DMS79 treated with DMSO at 0.1 percent for 48 hours (cell line): Measurements from ENCODE around the gene SP100.
"Not testable (repeated sequence)": the region's sequence is repeated elsewhere in the genome, so short reads cannot be mapped to it uniquely, and the experiment has no call there.

Source experiments
- DNase-seq: peaks from one replicate; lab custom pipeline; 2025; lab: John Stamatoyannopoulos, UW

The SP100 gene

DNA sequence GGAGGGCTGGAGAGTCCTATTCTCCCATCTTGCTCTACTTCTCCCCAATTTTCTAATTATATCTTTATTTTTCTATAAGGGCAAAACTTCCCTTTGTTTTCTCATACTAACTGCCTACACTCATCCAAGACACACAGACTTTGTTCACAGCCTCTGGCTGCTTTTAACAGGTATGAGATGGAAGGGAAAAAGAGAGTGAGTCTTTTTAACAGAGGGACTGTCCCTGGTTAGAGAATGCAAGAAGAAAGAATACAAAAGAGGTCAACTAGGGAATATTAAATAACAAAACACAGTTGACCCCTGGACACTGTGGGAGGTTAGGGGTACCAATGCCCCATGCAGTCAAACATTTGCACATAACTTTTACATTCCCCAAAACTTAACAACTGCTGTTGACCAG is 41.8 kb downstream of the SP100 start:
- no peak for DNase-seq

DNA sequence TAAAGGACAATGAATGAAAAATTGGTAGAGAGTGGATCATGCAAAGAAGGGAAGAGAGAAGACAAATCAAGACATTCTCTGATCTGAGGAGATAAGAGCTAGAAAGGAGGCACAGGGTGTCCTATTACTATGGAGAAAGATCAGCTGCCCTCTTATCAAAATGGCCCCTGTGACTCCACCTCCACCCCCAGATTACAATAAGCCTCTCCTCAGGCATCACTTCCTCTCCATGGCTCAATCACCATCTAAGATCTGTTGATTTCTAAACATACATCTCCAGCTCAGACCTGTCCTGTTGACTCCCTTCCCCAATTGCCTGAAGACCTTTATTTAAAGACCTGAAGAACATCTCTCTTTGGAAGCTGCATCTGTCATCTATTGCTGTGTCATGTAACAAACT is 43.2 kb downstream of the SP100 start:
- DNase-seq = no peak

DNA sequence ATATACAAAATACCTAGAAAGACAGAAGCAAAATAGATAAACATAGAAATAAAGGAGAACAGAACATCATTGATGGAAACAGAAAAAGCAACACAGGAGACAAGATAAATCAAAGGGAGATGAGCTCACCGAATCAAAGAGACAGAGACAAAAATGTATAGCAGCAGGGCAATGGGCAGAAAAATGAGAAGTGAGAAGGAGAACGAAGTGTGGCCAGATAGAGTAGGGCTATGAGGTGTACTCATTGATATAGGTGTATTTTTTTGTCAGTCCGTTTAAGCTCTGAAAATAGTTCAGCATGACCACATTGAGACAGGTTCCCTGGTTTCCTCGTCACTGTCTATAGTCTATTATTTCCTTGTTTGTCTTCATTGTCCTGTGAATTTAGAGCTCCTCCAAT is 55.1 kb downstream of the SP100 start:
- DNase-seq = no peak

DNA sequence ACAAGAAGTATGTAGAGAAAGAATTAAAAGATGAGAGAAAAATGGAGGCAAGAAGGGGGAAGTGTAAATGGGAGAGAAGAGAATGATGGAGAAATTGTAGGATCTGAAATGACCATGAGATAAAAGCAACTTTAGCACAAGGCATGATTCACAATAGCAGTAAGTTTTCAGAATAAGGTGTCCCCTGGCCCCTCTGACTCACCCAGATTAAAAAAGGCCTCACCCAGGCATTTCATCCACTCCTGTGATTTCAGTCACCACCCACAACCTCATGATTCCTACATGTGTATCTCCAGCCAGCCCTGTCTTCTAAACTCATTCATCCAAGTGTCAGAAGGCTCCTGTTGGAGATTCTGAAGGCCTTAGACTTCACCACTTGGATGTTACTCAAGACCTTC is 56.6 kb downstream of the SP100 start:
- no peak for DNase-seq

DNA sequence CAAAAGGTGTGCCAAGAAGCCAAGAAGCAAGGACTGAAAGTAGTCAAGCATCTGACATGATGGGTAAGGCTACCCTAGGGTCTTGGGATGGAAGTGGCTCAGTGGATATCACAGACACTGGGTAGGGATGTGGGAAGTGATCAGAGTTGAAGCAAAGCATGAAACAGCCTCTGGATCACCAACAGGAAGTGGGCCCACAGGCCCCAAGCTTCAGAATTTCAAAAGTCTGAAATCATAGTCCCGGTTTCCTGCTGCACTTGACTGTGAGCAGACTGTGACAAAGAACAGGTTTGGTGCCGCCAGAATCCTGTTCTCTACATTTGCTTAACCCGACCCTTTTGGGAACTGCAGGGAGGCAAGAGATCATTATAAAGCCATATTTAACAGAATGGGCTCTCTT is 57.4 kb downstream of the SP100 start:
- DNase-seq = no peak

DNA sequence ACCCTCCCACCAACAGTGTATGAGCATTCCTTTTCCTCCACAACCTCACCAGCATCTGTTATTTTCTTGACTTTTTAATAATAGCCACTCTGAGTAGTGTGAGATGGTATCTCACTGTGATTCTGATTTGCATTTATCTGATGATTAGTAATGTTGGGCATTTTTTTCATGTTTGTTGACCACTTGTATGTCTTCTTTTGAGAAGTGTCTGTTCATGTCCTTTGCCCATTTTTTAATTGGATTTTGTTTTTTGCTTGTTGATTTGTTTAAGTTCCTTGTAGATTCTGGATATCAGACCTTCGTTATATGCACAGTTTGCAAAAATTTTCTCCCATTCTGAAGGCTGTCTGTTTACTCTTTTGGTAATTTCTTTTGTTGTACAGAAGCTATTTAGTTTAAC is 59.1 kb downstream of the SP100 start:
- DNase-seq = no peak

DNA sequence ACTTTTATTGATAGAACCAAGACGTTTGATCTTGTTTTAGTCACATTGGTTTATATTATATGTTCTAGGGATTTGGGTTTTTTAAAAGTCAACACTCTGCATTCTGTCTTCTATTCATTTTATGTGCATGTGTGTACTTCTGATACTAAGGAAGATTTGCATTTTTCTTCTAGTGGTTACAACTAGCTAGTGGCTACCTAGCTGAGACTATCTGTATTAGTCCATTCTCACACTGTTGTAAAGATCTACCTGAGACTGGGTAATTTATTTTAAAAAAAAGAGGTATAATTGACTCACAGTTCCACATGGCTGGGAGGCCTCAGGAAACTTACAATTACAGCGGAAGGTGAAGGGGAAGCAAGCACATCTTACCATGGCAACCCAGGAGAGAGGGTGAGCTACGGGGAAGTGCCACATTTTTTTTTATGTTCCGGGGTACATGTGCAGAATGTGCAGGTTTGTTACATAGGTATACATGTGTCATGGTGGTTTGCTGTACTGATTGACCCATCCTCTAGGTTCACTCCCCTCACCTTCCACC is 69.9 kb downstream of the SP100 start:
- DNase-seq = no peak

DNA sequence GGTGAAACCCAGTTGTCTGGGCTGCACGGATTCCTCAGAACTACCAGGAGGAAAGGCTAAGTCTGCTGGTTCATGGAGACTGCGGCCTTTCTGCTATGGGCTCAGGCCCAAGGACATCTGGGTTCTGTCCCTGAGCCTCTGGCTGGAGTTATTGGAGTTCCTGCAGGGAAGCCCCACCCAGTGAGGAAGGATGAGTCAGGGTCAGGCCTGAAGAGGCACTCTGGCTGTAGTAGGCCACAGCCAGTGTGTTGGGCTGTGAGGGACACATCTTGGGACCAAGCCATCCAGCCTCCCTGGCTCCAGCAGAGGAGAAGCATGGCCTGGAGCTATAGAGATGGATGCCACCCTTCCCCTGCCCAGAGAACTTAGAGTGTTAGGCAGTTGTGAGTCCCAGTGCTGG is 75.2 kb downstream of the SP100 start:
- DNase-seq = not testable (repeated sequence)

DNA sequence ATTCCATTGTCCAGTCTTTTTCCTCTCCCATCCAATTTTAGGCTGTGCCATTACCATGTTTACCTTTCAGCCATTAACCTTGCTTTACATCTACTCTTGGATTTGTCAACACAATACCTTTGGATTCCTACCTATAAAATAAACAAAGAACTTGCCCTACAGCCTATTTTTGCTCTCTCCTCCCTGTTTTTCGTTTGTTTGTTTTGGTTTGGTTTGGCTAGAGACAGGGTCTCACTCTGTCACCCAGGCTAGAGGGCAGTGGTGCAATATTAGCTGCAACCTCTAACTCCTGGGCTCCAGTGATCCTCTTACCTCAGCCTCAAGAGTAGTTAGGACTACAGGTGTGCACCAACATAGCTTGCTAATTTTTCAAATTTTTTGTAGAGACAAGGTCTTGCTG is 76.1 kb downstream of the SP100 start:
- DNase-seq = no peak

DNA sequence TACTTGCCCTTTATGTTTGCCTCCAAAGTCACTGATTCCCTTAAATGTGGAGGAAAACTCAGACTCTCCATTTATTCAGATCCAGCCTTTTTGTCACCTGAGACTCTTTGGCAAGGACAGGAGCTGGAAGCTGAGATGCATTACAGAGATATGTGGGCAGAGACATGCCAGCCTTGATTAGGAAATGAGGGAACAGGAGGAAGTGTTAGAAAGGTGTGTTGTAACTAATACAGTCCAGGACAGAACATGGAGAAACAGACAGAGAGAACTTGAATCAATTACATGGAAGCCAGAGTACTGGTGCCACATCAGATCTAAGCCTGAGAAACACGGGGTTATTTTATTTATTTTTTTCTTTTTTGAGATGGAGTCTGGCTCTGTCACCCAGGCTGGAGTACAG is 79.0 kb downstream of the SP100 start:
- no peak for DNase-seq

DNA sequence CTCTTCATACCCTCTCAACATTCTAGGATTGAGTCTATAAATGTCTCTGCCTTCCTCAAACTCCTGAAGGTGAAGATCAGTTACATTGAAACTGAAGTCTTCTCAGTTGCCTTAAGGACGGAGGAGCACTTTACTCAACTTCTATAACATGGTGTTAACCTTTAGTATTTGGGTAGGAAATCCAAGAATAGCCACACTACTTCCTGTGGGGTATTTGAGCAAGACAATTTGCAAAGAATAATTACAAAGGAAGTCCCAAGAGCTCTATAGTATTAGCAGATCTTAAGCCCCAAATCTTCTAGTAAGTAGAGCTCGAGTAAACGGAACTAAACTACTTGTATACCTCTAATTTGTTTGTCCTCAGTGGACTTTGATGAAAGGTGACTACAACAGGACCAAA is 80.9 kb downstream of the SP100 start:
- DNase-seq = no peak

DNA sequence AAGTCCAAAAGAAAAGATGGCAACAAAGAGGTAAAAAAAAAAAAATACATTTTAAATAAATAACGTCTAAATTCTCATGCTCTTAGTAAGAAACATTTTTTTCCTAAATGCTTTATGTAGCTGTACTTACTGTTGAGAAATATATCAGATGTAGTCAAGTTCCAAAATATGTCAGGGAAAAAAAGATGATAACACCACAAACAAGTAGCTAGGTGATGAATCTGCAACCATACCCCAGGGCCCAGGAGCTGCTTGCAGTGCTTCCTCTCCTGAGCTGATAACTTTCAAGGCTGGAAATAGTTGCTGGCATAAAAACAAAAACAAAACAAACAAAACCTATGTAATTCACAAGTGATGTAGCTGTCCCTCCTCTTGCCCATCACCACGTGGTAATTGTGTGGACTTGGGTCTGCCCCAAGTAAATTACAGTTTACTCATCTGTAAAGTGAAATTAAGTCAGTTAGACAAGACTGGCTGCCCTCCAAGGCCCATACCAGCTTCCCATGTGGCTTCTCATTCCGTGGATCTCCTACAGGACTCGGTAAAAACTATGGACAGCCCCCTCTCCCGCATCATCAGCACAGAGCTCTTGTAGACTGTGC is 82.6 kb downstream of the SP100 start:
- DNase-seq = no peak

DNA sequence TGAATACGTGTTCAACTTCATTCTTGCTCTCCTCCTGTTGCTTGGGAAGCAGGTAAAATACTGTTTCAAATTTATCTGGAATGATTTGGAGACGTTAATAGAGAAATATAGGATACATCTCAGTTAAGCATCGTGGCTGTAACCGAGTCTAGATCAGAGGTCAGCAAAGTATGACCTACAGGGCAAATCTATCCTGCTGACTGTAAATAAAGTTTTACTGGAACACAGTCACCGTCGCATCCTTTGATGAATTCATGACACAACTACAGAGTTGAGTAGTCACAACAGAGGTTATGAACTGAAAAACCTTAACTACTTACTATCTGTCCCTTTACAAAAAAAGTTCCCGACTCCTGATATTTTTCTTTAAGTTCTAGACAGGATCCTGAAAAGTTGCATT is 86.6 kb downstream of the SP100 start:
- DNase-seq = no peak

DNA sequence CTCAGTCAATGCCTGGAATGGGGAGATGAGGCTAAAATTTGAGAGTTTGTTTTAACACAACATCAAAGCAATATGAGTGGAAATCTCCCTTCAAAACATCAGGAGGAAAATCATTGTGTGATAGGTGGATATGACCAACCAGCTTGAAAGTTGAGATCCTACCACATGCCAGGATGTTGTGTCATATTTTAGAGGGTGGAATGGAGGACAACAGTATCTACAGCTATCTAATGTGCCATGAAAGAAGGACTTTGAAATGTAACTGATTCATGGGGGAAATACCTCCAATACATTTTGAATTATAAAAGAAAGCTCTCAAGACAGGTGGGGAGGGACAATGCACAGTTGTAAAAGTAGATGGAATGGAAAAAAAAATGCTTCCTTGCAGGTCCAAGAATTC is 87.8 kb downstream of the SP100 start:
- DNase-seq = no peak

DNA sequence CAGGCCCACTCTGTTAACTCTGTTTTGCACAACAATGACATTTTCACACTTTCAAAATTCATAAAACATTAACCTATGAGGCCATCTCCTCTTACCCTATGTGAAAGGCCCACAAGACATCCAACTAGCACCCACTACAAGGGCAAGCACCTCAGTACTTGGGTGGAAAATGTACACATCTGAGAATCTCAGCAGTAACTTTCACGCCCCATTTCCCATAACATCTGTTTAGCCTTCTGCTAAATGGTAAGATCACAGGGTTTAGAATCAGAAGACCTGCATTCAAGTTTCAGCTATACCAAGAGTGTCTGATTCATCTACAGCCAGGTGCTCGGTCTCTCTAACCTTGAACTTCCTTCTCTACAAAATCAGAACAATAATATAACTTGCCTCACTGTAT is 89.2 kb downstream of the SP100 start:
- DNase-seq = no peak

DNA sequence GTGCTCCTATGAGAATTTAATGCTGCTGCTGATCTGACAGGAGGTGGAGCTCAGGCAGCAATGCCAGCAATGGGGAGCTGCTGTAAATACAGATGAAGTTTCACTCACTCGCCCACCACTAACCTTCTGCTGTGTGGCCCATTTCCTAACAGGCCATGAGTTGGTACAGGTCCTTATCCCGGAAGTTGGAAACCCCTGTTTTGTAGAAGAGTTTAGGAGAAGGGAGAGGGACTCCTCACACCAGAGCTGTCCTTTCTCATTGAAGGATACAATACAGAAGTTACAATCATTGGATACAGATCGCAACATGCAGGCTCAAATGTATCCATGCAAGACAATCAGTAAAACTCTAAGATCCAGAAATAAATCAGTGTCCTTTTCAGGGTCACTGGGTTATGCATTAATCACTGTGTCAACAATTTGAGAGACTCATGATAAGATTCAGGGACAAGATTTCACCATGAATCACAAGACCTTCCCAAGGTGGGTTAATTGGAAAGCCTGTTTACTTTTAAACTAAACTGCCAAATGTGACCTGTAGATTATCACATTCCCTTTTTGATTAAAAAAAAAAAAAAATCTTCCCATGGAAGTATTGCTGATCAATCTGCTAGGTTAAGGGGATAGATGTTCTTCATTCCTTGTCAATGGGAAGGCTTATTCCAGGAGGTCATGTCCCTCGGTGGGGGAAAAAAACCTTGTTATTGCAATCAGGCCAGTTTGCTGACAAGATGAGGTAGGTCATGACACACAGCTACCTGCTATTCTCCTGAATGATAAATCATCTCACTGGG is 97.2 kb downstream of the SP100 start:
- DNase-seq = no peak

DNA sequence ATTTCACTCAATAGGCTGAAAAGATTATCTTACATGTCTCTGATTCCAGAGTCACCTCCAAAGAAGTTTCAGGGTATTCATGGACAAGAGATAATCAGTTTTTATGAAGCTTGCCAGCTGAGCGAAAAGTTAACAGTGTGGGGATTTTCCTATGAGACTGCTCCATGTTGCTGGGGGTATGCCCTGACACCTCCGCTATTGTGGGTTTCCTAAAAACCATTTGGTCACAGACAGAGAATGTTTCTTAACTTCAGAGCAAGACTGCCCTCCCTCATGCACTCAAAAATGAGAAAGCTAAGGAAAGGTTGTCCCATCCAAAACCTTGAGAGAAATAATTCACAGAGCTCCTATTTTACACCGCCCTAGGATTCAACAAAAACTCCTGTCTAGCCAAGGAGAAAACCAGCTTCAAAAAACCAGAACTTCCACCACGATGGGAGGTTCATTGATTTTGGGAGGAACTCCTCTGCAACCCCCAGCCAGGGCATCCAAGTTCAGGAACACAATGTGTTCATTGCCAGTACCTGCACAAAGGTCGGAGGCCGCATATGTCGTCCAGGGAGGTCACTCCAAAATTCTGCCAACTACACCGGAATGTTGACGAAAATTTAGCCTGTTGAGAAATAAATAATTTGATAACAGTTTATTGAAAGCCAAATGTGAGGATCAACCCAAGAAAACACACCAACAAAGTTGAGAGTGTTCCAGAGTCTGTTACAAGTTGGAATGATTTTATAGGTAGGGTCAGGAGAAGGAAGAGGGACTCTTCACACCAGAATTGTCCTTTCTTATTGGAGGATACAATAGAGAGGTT is 104.3 kb downstream of the SP100 start:
- DNase-seq = no peak

DNA sequence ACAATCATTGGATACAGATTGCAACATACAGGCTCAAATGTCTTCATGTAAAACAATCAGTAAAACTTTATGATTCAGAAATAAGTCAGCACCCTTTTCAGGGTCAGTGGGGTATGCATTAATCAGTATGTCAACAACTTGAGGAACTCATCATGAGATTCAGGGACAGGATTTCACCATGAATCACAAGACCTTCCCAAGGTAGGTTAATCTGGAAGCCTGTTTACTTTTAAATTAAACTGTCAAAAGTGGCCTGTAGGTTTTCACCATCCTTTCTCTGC is 104.8 kb downstream of the SP100 start:
- DNase-seq = no peak

DNA sequence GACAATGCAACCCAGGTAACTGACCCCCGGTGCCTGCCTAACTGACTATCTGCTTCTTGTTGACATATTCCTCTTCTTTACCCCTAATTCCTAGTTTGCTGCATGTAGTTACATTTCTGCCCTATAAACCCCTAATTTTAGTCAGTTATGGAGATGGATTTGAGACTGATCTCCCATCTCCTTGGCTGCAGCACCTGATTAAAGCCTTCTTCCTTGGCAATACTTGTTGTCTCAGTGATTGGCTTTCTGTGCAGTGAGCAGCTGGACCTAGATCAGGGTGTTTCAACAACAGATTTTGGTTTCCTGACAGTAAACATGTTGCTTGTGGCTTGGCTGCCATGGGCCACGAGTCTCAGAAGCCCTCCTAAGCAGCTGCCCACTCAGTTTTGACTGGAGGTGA is 105.4 kb downstream of the SP100 start:
- DNase-seq = no peak

DNA sequence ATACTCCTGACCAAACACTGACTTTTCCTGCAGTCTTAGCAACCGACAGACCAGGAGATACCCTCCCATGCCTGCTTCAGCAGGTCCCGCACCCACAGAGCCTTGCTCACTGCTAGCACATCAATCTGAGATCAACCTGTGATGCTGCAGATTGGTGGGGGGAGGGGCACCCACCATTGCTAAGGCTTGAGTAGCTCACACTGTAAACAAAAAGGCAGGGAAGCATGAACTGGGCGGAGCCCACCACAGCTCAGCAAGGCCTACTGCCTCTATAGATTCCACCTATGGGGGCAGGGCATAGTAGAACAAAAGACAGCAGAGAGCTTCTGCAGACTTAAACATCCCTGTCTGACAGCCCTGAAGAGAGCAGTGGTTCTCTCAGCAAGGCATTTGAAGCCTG is 109.7 kb downstream of the SP100 start:
- DNase-seq = no peak

DNA sequence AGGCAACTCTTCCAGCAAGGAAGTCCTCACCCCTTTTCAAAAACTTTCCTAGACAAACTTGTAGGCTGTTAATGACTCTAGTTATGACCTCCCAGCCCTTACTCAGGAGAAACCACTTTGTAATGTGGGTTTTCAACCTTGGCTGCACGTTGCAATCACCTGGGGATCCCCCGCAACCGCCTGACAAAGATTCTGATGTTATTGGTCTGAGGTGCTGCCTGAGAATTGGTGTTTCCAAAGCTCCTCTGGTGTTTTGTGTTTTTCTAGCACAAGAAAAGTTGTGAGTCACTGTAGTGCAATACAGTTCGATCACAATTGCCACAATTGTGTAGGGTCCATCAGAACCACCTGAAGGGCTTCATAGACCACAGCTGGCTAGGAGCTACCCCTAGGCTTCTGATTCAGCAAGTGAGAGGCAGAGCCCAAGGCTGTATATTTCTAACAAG is 121.6 kb downstream of the SP100 start:
- DNase-seq = no peak

DNA sequence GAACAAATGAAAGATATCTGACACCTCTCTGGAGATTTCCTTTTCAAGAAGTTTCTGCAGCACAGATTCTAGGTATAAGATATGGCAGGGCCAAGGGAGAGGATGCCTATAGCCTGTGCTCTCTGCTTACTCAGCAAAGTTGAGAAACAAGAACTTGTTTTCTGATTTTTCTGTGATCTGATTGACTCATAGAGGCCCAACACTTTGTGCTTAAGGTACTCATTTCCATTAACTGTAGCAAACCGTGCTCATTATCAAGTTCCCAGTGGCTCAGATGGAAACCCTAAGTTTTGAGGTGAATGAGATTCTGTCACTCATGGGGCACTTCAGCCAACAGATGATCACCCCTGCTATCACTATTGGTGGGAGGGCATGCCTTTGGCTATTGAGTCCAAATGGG is 124.3 kb downstream of the SP100 start:
- no peak for DNase-seq

DNA sequence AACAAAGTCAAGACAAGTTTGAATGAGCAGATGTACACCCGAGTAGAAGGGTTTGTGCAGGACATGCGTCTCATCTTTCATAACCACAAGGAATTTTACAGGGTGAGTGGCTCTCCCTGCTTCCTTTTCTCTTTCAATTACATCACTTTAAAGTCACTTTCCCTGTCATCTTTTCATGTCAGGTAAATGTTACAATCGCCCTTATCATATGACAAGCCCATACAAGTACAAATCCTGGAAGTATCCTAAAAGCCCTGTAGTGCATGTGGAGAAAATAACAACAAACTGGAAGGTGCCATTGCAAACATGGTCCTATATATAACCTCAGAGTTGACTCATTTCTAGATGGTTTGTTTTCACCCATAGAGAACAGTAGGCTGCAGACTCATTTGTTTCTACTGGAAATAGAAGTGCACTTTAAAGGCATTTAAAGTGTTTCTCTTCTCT is 126.0 kb downstream of the SP100 start:
- no peak for DNase-seq
